Body of pancreas (tissue), 4 donors: ENCODE measurements around the gene TBX1.

Experiments
- CTCF ChIP-seq, 7 experiments: fragments of 450-650 bp in 4 of 7; fragments of 200-600 bp in 3 of 7; sonication (generic) in 3 of 7; IDR thresholded peaks; one replicate each; pipeline ENCODE4 v1.5.1; 2016 to 2019; ENCODE audit warnings: antibody characterized with exemption in 7 of 7
- POLR2A ChIP-seq, 3 donors: fragments of 450-650 bp; IDR thresholded peaks; one replicate each; pipeline ENCODE4 v1.6.1; 2016; ENCODE audit warnings: antibody characterized with exemption in 3 of 3, mild to moderate bottlenecking in 2 of 3

DNA sequence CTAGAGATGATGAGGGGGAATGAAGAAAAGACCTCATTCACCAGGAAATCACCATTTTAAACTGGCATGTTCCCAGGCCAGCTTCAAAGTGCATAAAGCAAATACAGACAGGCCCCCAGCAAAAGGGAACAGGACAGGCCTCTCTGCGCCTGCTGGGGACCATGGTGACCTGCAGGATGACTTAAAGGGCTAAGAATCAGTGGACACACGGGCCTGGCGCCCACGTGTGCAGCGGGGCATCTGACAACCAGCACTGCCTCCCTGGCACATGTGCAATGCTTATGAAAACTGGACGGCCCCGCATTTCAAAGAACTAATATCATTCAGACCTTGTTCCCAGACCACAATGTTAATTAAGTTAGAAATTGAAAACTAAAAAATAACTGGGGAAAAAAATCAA is 35.6 kb downstream of the TBX1 start:
- TF ChIP-seq POLR2A (IDR thresholded peaks at IDR 0.05) (no peak), CTCF (IDR thresholded peaks at IDR 0.05) (no peak)
